Epithelial cell of prostate (primary cell): ENCODE results near the gene RAP1A.

ENCODE experiments used
- DNase-seq: peaks from one replicate; pipeline ENCODE4 v3.0.0-alpha.2; 2011; ENCODE audit warnings: low read depth, low spot score
- H3K27ac ChIP-seq: fragments of 450-650 bp; 2 replicates; pipeline ENCODE4 v1.5.1; 2017; ENCODE audit warnings: mild to moderate bottlenecking

RAP1A gene

DNA sequence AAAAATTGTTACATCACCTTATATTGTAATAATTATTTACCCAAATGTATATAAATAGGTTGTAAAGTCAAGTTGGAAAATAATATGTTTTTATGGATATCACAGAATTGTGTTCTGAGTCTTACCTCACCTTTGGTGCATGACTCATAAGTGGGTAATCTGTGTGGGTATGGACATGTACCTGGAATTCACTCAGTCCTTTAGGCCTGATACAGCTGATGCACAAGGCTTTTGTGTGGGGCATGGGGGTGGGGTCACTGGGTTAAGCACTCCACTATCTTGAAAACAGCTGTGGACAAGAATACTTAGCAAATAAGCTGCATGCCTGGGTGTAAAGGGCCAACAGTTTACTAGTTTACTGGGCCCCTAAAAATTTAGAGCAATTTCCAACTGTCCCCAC lies 85.2 kb downstream of the RAP1A start:
- peak overlapping the region; percentile 52 for H3K27ac ChIP-seq
- DNase-seq: peak; percentile 50

DNA sequence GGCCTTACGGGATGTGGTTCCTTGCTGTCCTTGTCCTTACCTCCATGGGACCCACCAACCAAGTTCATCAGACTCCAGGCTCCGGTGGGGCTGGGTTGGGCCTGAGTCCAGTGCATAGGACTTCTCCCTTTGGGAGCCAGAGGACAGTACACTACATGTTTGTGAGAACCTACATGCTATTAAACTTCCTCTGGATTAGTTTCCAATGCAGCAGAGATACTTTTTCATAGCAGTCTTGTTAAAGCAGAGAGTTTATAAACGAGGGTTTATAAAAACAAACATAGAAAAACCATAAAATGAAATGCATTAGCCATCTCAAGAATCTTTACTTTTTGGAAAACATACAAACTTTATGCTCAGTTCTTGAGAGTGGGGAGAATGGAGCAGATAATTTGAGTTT lies 86.3 kb downstream of the RAP1A start:
- no peak for DNase-seq
- no peak overlapping the region for H3K27ac ChIP-seq

DNA sequence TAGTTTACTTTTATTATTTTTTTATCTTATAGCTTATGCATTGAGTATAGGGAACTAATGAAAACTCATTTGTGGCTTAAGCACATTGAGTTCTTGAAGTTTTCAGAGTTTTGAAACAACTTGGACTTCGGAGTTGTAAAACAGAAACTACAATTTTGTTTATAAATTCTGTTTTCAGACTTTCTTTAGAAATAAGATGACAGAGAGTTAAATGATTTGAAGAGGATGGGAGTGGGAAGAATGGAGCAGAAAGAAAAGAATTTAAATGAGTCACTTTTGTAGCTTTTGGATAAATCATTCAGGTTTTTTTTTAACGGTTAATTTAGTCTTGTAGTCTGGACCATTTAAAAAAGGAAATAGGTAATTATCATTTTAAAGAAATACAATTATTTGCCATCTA lies 87.3 kb downstream of the RAP1A start:
- no peak for DNase-seq
- no peak overlapping the region for H3K27ac ChIP-seq

DNA sequence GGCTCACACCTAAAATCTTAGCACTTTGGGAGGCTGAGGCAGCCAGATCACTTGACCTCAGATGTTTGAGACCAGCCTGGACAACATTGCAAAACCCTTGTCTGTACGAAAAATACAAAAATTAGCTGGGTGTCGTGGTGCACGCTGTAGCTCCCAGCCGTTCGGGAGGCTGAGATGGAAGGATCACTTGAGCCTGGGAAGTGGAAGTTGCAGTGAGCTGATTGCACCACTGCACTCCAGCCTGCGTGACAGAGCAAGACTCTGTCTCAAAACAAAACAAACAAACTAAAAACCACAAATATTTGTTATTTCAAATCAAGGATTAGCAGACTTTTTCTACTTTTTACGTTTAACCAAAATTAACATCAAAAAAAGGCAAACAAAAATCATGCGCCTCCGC lies 88.3 kb downstream of the RAP1A start:
- no peak overlapping the region for H3K27ac ChIP-seq
- no peak for DNase-seq

DNA sequence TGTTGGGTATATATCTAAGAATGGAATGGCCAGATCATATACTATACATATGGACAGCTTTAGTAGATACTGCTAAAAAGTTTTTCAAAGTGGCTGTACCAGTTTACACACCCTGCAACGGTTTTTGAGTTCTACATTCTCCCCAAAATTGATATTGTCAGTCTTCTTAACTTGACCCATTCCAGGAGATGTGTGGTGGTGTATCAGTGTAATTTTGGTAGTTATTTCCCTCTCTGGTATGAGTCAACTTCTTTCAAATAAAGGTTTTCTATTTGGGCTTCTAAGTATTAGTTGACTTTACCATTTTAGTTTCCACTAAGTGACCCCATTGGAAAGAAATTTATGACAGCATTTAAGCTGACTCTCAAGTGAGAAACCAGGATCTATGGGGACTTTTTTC lies 90.4 kb downstream of the RAP1A start:
- DNase-seq: no peak
- H3K27ac ChIP-seq: no peak overlapping the region

DNA sequence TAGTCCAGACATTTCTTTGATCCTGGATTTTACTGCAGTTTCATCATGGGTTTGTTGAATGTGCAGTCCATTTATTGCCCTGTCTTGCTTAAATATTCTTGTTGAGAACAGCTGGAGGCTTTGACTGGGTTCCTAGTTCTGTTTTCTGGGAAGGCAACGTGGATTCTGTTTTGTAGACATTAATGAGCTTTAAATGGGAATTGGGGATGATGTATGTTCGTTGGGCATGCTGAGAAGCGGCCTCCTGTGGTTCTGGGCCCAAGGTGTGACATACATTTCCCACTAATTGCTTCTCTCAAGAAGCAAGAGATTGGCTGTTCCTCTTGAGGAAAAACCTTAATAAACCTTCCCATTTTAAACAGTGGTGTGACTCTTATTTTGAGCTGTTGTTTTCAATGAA lies 96.7 kb downstream of the RAP1A start:
- no peak for DNase-seq
- H3K27ac ChIP-seq: no peak overlapping the region

DNA sequence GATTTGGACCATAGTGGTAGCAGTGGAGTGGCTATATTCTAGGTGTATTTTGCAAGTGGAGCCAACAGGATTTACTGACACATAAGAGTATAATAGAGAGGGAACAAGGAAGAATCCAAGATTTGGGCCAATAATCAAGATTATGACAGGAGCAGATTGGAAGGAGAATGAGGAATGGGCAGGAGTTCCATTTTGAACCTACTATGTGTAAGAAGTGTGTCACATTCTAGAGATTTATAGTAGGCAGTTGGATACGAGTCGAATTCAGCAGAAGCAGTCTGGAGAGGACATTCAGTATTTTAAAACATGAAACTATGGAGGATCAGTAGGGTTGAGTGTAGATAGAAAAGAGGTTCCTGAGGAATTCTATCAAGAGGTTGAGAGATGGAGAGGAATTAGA lies 97.9 kb downstream of the RAP1A start:
- no peak for DNase-seq
- no peak overlapping the region for H3K27ac ChIP-seq

DNA sequence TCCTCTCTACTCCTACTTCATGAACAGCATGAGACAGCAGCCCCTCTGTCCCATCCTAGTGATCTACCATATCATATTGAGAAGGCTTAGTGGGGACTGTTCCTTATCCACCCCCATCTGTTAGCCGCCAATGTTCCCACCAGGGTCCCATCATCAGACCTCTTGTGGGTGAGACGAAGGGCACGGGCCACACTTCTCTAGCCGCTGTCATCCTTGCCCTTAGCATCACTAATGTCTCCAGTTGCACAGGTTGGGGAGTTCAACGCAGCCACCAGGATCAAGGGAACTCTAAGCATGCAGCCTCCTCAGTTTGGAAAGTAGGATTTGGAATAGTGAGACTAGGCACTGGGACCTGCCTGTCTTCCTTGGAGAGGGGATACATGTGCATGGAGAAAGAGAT lies 99.5 kb downstream of the RAP1A start:
- no peak for DNase-seq
- H3K27ac ChIP-seq: no peak overlapping the region

DNA sequence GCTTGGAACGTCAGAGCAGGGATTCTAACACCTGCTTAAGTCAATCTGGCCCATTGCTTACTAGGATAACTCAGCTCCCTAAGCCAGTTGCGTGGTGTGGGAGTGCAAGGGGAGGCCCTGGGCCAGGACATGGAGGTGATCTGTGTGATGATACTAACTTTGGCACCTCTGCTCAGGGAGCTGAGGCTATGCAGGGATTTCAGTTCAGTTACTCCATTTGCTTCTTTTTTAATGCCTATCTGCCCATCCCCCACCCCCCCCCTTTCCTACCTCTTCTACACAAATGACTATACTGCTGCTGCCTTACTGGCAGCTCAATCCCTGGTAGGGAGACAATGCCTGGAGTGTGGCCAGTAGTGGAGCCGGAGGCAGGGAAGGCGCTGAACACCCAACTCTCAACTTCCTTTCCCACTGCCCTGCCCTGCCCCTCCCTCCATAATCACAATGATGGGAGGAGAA lies 100.1 kb downstream of the RAP1A start:
- H3K27ac ChIP-seq: peak overlapping the region; percentile 47
- DNase-seq: no peak

DNA sequence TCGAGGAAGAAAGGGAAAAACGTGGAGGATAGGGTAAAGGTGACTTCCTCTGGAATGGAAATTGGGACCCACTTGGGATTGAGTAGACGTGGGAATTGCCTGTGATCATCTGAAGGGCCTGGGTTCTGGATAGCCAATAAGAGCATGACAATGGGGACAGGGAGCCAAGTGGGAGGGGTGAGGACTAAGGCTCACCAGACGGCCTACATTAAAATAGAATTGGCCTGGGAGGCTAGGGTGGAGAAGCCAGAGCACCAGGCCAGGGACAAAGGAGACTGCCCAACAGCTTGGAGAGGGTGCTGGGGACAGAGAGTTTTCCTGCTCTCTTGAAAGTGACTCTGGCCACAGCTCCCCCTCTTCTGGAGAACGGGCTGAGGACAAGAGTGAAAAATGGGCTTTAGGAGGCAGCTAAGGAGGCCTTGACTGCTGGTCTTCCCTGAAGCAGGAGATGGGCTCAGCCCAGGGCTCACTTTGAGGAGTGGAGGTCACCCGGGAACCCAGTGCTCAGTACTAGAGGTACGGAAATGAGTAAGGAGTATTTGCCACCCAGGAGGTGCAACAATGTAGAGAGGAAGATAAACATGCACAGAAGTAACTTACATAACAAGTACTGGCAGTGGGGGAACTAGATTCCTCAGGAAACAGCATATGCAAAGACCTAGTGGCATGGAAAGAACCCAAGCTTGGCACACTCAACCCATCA lies 100.8 kb downstream of the RAP1A start:
- peak overlapping the region; percentile 47 for H3K27ac ChIP-seq

DNA sequence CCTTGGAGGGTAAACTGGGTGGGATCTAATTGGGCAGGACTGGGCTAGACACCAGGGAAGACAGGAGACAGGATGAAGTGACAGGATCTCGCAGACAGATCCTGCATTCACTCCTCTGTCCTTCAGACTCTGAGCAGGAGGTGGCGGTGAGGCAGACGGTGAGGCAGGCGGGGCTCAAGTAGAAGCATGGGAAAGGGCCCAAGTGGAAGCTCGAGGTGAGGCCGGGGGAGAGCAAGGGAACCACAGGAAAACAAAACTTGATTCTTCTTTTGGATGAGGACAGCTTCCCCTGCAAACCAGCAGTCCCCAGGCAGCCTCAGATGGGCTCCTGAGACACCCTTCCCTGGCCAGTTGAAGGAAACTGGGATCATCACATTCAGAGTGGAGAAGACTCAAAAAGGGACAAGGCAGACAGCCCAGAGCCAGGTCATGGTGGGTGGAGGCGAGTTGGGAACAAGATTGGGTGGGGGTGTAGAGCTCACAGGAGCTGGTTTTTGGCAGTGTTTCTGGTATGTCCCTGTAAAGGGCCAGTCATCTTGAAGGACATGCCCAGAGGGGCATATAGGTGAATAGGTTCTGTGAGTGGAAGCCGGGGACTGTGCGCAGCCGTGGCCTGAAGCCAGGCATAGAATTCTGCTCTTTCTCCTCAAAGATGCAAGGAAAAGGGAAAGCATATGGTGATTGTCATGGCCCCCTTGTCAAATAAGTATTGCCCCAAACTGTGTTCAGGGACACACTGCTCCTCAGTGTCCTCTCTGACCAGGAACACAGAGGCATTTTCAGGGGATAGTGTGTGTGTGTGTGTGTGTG lies 101.6 kb downstream of the RAP1A start:
- DNase-seq: no peak
- H3K27ac ChIP-seq: peak overlapping the region; percentile 47

More for the DNA sequence above, 100.8 kb downstream of the RAP1A start:
- DNase-seq: no peak

DNA sequence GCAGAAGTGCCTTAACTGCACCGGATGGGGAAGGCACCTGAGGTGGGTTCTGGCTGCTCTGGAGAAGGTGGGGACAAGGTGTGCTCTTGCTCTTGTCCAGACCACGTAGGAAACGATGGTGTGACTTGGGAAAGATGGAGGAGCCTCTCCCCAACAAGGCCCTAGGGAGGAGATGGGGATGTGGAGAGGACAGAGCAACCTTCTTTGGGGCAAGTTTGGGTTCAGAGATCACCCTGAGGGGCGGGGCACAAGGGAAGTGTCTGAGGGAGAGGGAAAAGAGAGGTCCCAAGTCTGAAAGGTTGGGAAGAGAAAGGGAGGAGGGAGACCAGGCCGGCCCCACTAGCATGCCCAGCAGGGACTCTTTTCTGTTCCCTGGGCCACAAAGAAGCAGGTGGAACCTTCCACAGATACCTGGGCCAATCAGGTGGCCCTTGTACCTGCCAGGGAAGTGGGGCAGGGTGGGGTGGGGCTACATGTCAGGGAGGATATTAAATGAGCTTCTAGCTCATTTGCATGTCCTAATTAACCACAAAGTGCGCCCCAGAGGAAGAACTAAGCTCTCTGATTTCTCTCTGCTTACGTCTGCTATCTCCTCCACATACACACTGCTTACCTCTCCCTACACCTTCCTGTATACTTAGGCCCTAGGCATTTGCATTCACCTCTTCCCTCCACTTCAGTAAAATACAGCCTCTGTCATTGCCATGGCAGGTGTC lies 103.7 kb downstream of the RAP1A start:
- no peak for DNase-seq
- H3K27ac ChIP-seq: no peak overlapping the region

DNA sequence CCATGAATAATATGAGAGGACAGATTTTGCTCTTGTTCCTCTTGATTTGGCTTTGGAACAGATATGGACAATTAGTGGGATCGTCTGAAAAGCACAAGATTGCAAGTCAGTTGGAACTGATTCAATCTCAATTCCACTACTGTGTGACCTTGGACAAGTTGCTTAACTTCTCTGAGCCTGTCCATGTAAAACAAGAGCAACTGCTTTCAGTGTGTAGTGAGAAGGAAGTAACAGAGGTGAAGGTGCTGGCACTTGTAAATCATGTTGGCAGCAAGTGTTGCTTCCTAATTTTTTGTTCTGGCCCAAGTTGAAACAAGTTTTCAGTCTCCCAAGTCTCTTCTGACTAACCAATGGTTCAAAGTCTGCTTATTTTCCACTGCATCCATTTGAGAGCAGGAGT lies 104.3 kb downstream of the RAP1A start:
- H3K27ac ChIP-seq: no peak overlapping the region
- no peak for DNase-seq

DNA sequence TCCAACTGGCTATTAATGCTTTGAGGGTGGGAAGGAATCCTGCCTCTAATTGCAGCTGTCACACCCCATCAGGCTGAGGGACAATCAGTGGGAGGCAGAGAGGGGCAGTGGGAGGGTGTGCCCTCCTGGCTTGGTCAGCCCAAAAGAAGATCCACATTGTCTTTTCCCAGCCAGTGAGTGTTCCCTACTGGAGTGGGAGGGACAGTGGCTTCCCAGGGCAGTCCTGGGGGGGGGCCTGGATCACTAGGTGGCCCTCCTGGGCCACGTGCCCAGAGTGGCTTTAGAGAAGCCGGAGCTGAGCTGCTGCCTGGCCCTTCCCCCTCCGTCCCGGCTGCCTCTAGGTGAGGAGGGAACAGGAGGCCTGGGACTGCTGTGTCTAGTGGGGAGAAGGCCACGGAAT lies 105.6 kb downstream of the RAP1A start:
- no peak for DNase-seq

DNA sequence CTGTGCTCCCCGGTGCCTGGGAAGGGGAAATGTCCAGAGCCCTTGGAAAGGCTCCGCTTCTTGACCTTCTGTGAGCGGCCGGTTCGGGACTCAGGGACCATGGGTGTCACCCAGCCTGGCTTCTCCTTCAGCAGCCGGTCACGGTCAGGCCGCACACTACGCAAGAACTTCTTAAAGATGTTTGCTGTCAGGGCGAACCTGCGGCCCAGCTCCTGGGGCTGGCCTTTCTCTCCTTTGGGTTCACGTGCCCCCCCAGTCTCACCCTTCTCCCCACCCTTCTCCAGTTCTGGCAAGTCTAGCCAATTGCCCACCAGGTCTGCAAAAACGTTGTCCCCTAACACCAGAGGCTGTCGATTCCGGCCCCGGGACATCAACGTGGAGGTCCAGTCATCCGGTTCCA lies 107.5 kb downstream of the RAP1A start:
- no peak overlapping the region for H3K27ac ChIP-seq
- DNase-seq: no peak

More for the DNA sequence above, 105.6 kb downstream of the RAP1A start:
- H3K27ac ChIP-seq: no peak overlapping the region

DNA sequence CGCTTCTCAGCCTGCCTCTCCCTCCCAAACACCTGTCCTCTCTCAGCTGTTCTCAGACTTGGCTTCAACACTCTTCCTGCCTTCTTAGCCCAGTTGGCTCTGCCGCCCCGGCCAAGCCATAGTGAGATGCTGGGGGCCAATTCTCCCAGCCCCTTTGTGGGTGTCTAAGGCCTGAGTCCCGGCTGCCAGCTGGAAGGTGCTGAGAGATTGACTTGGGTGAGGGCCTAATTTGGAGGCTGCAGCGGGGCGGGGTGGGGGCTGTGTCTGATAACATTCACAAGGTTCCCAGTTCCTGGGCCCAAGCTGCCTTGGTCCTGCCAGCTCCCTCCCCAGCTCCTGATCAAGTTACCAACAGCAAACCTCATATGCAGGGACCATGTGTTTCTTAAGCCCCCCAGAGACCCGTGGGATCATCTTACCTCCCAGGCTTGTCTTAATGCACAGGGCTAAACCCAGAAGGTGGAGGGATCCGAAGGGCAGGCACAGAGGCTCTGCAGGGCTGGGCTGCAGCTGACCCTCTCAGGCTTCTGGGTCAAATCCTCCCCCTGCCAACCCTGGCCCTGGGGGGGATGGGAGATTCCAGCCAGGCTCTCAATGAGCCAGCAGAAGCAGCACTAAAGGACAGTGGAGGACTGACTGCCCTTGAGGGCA lies 109.8 kb downstream of the RAP1A start:
- H3K27ac ChIP-seq: no peak overlapping the region

DNA sequence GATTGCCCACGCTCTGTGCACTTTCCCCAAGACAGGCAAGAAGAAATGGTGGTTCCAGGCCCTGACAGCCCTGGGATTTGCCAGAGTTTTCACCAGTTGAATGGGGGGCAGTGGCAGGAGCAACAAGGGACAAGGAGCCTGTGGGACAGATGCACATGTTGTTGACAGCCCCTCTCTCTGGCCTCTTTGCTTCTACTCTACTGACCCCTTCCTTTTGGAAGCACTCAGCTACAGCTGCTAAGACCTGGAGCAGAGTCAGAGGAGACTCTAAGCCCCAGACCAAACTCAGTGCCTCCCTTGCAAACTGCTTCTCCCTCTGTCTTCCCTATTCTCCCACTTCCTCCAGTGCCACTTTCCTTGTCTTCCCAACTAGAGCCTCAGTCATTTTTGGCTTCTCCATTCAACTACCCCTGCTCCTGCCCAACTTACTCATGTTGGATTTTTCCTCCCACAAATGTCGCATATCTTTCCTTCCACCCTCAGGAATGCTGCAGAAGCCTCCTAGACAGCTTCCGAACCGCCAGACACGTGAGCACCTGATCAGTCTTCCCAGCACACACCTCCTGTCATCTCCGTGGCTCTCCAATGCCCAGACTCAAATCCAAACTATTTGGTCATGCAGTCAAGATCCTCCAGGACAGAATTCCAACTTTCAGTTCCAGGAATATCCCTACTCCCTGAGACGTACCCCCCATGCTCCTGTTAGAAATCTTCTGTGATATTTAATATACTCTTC lies 110.5 kb downstream of the RAP1A start:
- H3K27ac ChIP-seq: no peak overlapping the region
- no peak for DNase-seq

More for the DNA sequence above, 109.8 kb downstream of the RAP1A start:
- DNase-seq: no peak

DNA sequence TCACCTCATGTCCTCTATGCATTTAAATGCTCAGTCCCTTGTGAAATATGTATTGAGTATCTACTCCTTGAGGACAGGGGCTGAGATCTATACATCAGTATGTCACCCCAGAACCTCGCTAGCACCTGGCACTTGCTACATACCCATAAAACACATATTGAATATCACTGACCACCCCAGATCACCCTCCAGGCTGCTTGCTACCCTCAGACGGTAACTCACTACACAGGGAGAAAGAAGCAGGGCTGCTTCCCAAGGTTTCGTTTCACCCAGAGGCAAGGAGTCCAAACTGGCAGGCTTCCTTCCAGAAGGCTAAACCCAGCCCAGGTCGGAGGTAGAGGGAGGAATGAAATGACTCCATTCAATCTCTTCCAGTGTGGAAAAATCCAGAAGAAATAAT lies 111.1 kb downstream of the RAP1A start:
- H3K27ac ChIP-seq: no peak overlapping the region
- no peak for DNase-seq

DNA sequence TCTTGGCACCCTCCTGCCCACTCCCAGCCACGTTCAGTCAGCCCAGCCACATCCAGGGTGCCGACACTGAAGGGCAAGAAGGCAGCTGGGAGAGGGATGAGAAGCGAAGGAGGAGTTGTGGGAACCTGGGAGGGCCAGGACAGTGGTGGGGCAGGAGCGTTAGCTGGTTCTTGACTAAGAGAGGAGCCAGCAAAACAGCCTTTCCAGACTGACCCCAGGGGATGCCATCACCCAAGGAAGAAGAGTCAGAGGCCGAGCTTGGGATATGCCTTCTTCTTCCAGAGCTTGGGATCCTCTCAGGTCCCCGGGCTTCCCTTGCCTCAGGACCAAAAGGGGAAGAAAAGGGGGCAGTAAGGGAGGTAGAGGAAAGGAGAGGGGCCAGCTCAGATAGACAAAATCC lies 112.4 kb downstream of the RAP1A start:
- DNase-seq: no peak
- H3K27ac ChIP-seq: no peak overlapping the region

DNA sequence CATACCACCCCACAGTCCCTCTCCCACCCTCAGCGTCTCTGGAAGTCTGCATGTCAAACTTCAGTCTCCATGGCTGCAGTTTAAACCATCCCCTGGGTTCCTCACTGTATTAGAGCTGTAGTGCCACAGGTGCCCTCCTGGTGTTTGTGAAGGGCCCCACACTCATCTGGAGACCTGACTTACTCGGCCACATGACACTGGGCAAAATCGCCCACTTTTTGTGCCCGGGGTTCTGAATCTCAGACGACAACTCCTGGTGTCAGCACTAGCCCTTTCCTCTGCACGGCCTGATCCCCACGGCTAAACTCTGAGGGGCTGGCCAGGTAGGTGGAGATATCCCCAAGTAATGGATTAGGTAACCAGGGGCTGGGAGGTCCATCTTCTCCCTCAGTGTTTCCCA lies 113.1 kb downstream of the RAP1A start:
- DNase-seq: no peak
- no peak overlapping the region for H3K27ac ChIP-seq
